WTC11 (cell line): Measurements from ENCODE around the gene PIEZO1. TPM values are rescaled to one million over a fixed set of nuclear protein-coding genes. Genes with fewer than 3 reads are reported as not detected.

Source experiments
- ATAC-seq: fragments of 200-7000 bp; cut with Tn5 transposase; 2 replicates; pipeline ENCODE4 v1.10.0; 2021; ENCODE audit warnings: mild to moderate bottlenecking, moderate library complexity
- CTCF ChIA-PET: fragments of 300-600 bp; sonication (Branson Sonifier 250); formaldehyde crosslinking; loops from one replicate; lab custom pipeline; 2021; ENCODE audit warnings: antibody characterized with exemption; lab: Charles Lee
- POLR2A ChIA-PET: fragments of 350-600 bp; sonication (Branson Sonifier 250); formaldehyde crosslinking; loops from one replicate; lab custom pipeline; 2021; ENCODE audit warnings: antibody characterized with exemption; lab: Charles Lee
- DNase-seq: peaks from one replicate; pipeline ENCODE4 v3.0.0; 2021; ENCODE audit warnings: low spot score
- H3K27ac Mint-ChIP-seq: 2 replicates; pipeline ENCODE4 v1.8.0; 2021; ENCODE audit warnings: mixed read lengths
- H3K27me3 Mint-ChIP-seq: 2 replicates; pipeline ENCODE4 v1.8.0; 2021; ENCODE audit warnings: low read depth, mild to moderate bottlenecking, moderate library complexity, mixed read lengths
- H3K36me3 Mint-ChIP-seq: 2 replicates; pipeline ENCODE4 v1.8.0; 2021; ENCODE audit warnings: mixed read lengths
- H3K4me1 Mint-ChIP-seq: 2 replicates; pipeline ENCODE4 v1.8.0; 2022; ENCODE audit warnings: mixed read lengths
- H3K4me3 Mint-ChIP-seq: 2 replicates; pipeline ENCODE4 v1.8.0; 2021; ENCODE audit warnings: mild to moderate bottlenecking, moderate library complexity, mixed read lengths
- H3K9me3 Mint-ChIP-seq: 2 replicates; pipeline ENCODE4 v1.8.0; 2021; ENCODE audit warnings: mixed read lengths
- ATF2 ChIP-seq: sonication (generic); formaldehyde crosslinking; IDR thresholded peaks from 2 replicates; pipeline ENCODE4 v1.8.1; 2022; ENCODE audit warnings: low read depth, missing genetic modification reagents, borderline replicate concordance
- ATF6 ChIP-seq: sonication (generic); formaldehyde crosslinking; IDR thresholded peaks from 2 replicates; pipeline ENCODE4 v1.8.1; 2023; ENCODE audit warnings: mild to moderate bottlenecking, missing genetic modification reagents
- E2F1 ChIP-seq: sonication (generic); formaldehyde crosslinking; IDR thresholded peaks from 2 replicates; pipeline ENCODE4 v1.8.0; 2022; ENCODE audit warnings: mild to moderate bottlenecking, missing genetic modification reagents
- JAZF1 ChIP-seq: fragments of 250-450 bp; sonication (Bioruptor Pico); IDR thresholded peaks from 2 replicates; pipeline ENCODE4 v1.9.0; 2021; ENCODE audit warnings: moderate library complexity, mild to moderate bottlenecking, inconsistent platforms
- MAX ChIP-seq: sonication (generic); formaldehyde crosslinking; IDR thresholded peaks from 2 replicates; pipeline ENCODE4 v1.8.0; 2022; ENCODE audit warnings: mild to moderate bottlenecking, missing genetic modification reagents
- MYBL2 ChIP-seq: sonication (generic); formaldehyde crosslinking; IDR thresholded peaks from 2 replicates; pipeline ENCODE4 v1.8.1; 2023; ENCODE audit warnings: mild to moderate bottlenecking, moderate library complexity, missing genetic modification reagents
- NFE2L1 ChIP-seq: sonication (generic); formaldehyde crosslinking; IDR thresholded peaks from 2 replicates; pipeline ENCODE4 v1.8.1; 2023; ENCODE audit warnings: missing genetic modification reagents
- NR3C1 ChIP-seq: sonication (generic); formaldehyde crosslinking; conservative IDR thresholded peaks from 2 replicates; pipeline ENCODE4 v1.8.1; 2023; ENCODE audit warnings: low read depth, mild to moderate bottlenecking, missing genetic modification reagents
- RELA ChIP-seq: sonication (generic); formaldehyde crosslinking; IDR thresholded peaks from 2 replicates; pipeline ENCODE4 v1.8.1; 2022; ENCODE audit warnings: missing genetic modification reagents, mild to moderate bottlenecking, borderline replicate concordance
- RORB ChIP-seq: fragments of 250-450 bp; sonication (Bioruptor Pico); IDR thresholded peaks from 2 replicates; pipeline ENCODE4 v1.9.0; 2021; ENCODE audit warnings: mild to moderate bottlenecking
- TCF7 ChIP-seq: sonication (generic); formaldehyde crosslinking; IDR thresholded peaks from 2 replicates; pipeline ENCODE4 v1.8.0; 2022; ENCODE audit warnings: mild to moderate bottlenecking, low read depth, missing genetic modification reagents, moderate library complexity
- USF1 ChIP-seq: sonication (generic); formaldehyde crosslinking; IDR thresholded peaks from 2 replicates; pipeline ENCODE4 v1.8.0; 2022; ENCODE audit warnings: mild to moderate bottlenecking, missing genetic modification reagents
- ZBTB21 ChIP-seq: sonication (generic); formaldehyde crosslinking; IDR thresholded peaks from 2 replicates; pipeline ENCODE4 v1.8.1; 2023; ENCODE audit warnings: mild to moderate bottlenecking, missing genetic modification reagents, borderline replicate concordance
- ZNF121 ChIP-seq: sonication (generic); formaldehyde crosslinking; IDR thresholded peaks from 2 replicates; pipeline ENCODE4 v1.8.0; 2023; ENCODE audit warnings: missing genetic modification reagents
- ZNF532 ChIP-seq: fragments of 250-450 bp; sonication (Bioruptor Pico); IDR thresholded peaks from 2 replicates; pipeline ENCODE4 v1.9.0; 2021; ENCODE audit warnings: mild to moderate bottlenecking, borderline replicate concordance
- total RNA-seq: library from RNA; stranded (reverse); gene quantifications from 3 replicates; pipeline ENCODE4 v1.2.3, GENCODE V29; 2021
- TF ChIP-seq, protein P1 (sequence below): sonication (generic); formaldehyde crosslinking; conservative IDR thresholded peaks from 2 replicates; pipeline ENCODE4 v1.8.1; 2023; ENCODE audit warnings: mild to moderate bottlenecking, low read depth, missing genetic modification reagents, moderate library complexity

The PIEZO1 gene
- total RNA-seq, 1 experiment from 2014 or later, result 71.3 TPM

DNA sequence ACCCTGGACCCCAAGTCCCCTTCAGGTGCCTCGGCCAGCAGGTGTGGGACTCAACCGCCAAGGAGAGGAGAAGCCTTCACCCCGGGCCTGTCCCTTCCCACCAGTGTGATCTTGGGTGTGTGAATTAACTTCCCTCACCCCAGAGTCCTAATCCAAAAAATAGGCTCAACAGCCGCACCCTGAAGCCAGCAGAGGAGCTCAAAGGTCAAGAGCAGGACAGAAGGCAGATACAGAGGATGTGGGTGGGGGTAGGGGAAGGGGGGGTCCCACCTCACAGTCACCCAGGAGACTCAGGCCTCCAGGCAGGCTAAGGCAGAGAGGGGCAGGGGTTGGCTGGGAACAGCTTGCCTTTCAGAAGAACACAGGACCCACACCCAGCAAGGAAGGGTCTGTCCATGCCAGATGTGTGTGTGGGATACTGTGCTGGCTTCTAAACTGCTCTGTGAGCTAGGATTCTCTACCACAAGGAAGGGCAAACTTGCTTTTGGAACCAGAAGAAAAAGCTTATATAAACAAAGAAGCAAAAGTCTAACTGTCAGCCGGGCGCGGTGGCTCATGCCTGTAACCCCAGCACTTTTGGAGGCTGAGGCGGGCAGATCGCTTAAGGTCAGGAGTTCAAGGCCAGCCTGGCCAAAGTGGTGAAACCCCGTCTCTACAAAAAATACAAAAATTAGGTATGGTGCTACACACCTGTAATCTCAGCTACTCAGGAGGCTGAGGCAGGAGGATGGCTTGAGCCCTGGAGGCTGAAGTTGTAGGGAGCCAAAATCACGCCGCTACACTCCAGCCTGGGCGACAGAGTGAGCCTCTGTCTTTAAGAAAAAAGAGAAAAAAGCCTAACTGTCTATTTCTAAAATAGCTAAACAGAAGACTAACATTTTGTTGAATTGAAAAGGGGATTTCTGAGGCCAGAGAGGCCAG, 4.6 kb downstream of the PIEZO1 start (continued):
- TF ChIP-seq NFE2L1, result no peak
- TF ChIP-seq, protein P1, sequence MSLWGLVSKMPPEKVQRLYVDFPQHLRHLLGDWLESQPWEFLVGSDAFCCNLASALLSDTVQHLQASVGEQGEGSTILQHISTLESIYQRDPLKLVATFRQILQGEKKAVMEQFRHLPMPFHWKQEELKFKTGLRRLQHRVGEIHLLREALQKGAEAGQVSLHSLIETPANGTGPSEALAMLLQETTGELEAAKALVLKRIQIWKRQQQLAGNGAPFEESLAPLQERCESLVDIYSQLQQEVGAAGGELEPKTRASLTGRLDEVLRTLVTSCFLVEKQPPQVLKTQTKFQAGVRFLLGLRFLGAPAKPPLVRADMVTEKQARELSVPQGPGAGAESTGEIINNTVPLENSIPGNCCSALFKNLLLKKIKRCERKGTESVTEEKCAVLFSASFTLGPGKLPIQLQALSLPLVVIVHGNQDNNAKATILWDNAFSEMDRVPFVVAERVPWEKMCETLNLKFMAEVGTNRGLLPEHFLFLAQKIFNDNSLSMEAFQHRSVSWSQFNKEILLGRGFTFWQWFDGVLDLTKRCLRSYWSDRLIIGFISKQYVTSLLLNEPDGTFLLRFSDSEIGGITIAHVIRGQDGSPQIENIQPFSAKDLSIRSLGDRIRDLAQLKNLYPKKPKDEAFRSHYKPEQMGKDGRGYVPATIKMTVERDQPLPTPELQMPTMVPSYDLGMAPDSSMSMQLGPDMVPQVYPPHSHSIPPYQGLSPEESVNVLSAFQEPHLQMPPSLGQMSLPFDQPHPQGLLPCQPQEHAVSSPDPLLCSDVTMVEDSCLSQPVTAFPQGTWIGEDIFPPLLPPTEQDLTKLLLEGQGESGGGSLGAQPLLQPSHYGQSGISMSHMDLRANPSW (CRISPR knock-in tag), result no peak
- TF ChIP-seq ZBTB21 (CRISPR knock-in tag), result no peak
- TF ChIP-seq ZNF532 (CRISPR knock-in tag), result no peak
- no peak for TF ChIP-seq ATF2
- no peak for TF ChIP-seq TCF7 (CRISPR knock-in tag)

- CTCF ChIA-PET, result interaction anchor here (0.7 to 10.5 kb wide), 9 partner anchors 9 to 42 kb away, joined by 3 to 117 read pairs (median 4); no protein-coding TSS in a partner anchor
- H3K36me3 Mint-ChIP-seq, result no peaks in the 10 kb centered on the region
- H3K4me1 Mint-ChIP-seq, result peaks cover 15% of the 10 kb centered on the region
- no peaks in the 10 kb centered on the region for H3K9me3 Mint-ChIP-seq
- ATAC-seq (no peak), DNase-seq (no peak)
- H3K4me3 Mint-ChIP-seq, result no peak overlapping the region
- POLR2A ChIA-PET, result interaction anchor here (0.9 kb wide), 1 partner anchor 14 kb away, joined by 3 read pairs; no protein-coding TSS in a partner anchor
- no peak overlapping the region; the same call in 1 of the 2 replicates for H3K27ac Mint-ChIP-seq
- no peaks in the 10 kb centered on the region for H3K27me3 Mint-ChIP-seq
- no peak for TF ChIP-seq ATF6 (CRISPR knock-in tag)
- no peak for TF ChIP-seq E2F1
- no peak for TF ChIP-seq MYBL2 (CRISPR knock-in tag)
- TF ChIP-seq TCF7 (CRISPR knock-in tag), result no peak
- TF ChIP-seq RELA (CRISPR knock-in tag), result no peak
- TF ChIP-seq RORB (CRISPR knock-in tag), result no peak
- no peak for TF ChIP-seq ZNF121 (CRISPR knock-in tag)
- no peak for TF ChIP-seq JAZF1
- no peak for TF ChIP-seq MAX (CRISPR knock-in tag)
- no peak for TF ChIP-seq NR3C1 (CRISPR knock-in tag)
- no peak for TF ChIP-seq USF1
Observed at GRCh38 chr16:88779406-88780141, 5.4 kb downstream of the PIEZO1 start.
